Measurements from ENCODE around the gene ZSCAN29. TPM values are rescaled to one million over a fixed set of nuclear protein-coding genes. Genes with fewer than 3 reads are reported as not detected.

The ZSCAN29 gene
- total RNA-seq, 1 donor from 2014 or later: 11.2 TPM

- no peak overlapping the region for H3K27ac ChIP-seq (replicated peaks)
- H3K27me3 ChIP-seq (ENCODE audit: low read depth): no peaks in the 10 kb centered on the region
- no peak overlapping the region for H3K4me3 ChIP-seq
- intact Hi-C loops (cut with micrococcal nuclease): no loop called here
- no peaks in the 10 kb centered on the region for H3K4me1 ChIP-seq
- H3K36me3 ChIP-seq: peaks cover 90% of the 10 kb centered on the region
- no peaks in the 10 kb centered on the region for H3K9me3 ChIP-seq (replicated peaks)
- TF ChIP-seq CTCF (IDR thresholded peaks at IDR 0.05; ENCODE audit: borderline replicate concordance): no peak
- no peak for DNase-seq
These were observed 24.5 kb downstream of the ZSCAN29 start for GRCh38 chr15:43346305-43346704.

- H3K4me1 ChIP-seq: peaks cover 60% of the 10 kb centered on the region
- H3K9me3 ChIP-seq (replicated peaks): no peaks in the 10 kb centered on the region
- H3K36me3 ChIP-seq: peaks cover 24% of the 10 kb centered on the region
- no peaks in the 10 kb centered on the region for H3K27me3 ChIP-seq (ENCODE audit: low read depth)
- DNase-seq: no peak
- peak overlapping the region; percentile 89 for H3K4me3 ChIP-seq
- H3K27ac ChIP-seq (replicated peaks): peak overlapping the region; percentile 97
- no peak for TF ChIP-seq CTCF (IDR thresholded peaks at IDR 0.05; ENCODE audit: borderline replicate concordance)
- intact Hi-C loops (cut with micrococcal nuclease): no loop called here
These were observed 40.1 kb downstream of the ZSCAN29 start for GRCh38 chr15:43330780-43331087.

GRCh38 chr15:43329960-43330779 is 40.7 kb downstream of the ZSCAN29 start, which contains the start of gene LCMT2:
Gene LCMT2, minus strand, starts transcription at chr15:43330573. Its CDS starts 84 bp downstream, at chr15:43330489.
- Histone ChIP-seq H3K36me3 (peaks cover 19% of the 10 kb centered on the region), H3K9me3 (replicated peaks) (no peaks in the 10 kb centered on the region), H3K4me3 (peak within 1 kb of the TSS; percentile 89), H3K27ac (replicated peaks) (peak within 1 kb of the TSS; percentile 97), H3K27me3 (ENCODE audit: low read depth) (no peaks in the 10 kb centered on the region), H3K4me1 (peaks cover 65% of the 10 kb centered on the region)
- peak; percentile 19 for TF ChIP-seq CTCF (IDR thresholded peaks at IDR 0.05; ENCODE audit: borderline replicate concordance)
- intact Hi-C loops (cut with micrococcal nuclease): no loop called here
- DNase-seq: peak; percentile 92

GRCh38 chr15:43329217-43329959 is 41.5 kb downstream of the ZSCAN29 start:
- no peak for DNase-seq
- Histone ChIP-seq H3K27me3 (ENCODE audit: low read depth) (no peaks in the 10 kb centered on the region), H3K36me3 (peaks cover 12% of the 10 kb centered on the region), H3K27ac (replicated peaks) (peak overlapping the region; percentile 97), H3K4me1 (peaks cover 65% of the 10 kb centered on the region), H3K4me3 (peak overlapping the region; percentile 89), H3K9me3 (replicated peaks) (no peaks in the 10 kb centered on the region)
- intact Hi-C loops (cut with micrococcal nuclease): no loop called here
- TF ChIP-seq CTCF (IDR thresholded peaks at IDR 0.05; ENCODE audit: borderline replicate concordance): no peak

- Histone ChIP-seq H3K36me3 (no peaks in the 10 kb centered on the region), H3K9me3 (replicated peaks) (no peaks in the 10 kb centered on the region), H3K4me3 (no peak overlapping the region), H3K4me1 (peaks cover 47% of the 10 kb centered on the region), H3K27me3 (ENCODE audit: low read depth) (no peaks in the 10 kb centered on the region), H3K27ac (replicated peaks) (no peak overlapping the region)
- TF ChIP-seq CTCF (IDR thresholded peaks at IDR 0.05; ENCODE audit: borderline replicate concordance): no peak
- intact Hi-C loops (cut with micrococcal nuclease): no loop called here
- no peak for DNase-seq
These were observed 45.7 kb downstream of the ZSCAN29 start for GRCh38 chr15:43325039-43325684.
